ENCODE data around the gene PPP1R12A.
"Not testable (repeated sequence)": the region's sequence is repeated elsewhere in the genome, so short reads cannot be mapped to it uniquely, and the experiment has no call there.

PPP1R12A gene

DNA sequence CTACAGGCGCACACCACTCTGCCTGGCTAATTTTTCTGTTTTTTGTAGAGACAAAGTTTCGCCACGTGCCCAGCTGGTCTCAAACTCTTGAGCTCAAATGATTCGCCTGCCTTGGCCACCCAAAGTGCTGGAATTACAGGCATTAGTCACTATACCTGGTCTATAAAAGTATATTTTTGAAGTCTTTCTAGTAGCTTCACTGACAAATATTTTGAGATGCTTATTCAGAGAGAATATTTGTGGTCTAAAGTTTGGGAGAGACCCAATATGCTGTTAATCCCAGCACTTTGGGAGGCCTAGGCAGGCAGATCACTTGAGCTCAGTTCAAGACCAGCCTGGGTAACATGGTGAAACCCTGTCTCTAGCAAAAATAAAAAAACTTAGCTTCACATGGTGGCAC is 22.0 kb upstream of the PPP1R12A start:
- H3K27me3 ChIP-seq (ENCODE audit: control insufficient read depth in 1 of 2, insufficient read depth in 2 of 2, low read length in 2 of 2): no peaks in the 10 kb centered on the region
- H3K4me3 ChIP-seq (ENCODE audit: low read depth in 1 of 2, low read length in 2 of 2): no peak overlapping the region
- H3K36me3 ChIP-seq (ENCODE audit: insufficient read depth, low read length): no peaks in the 10 kb centered on the region
- no peaks in the 10 kb centered on the region for H3K9me3 ChIP-seq (ENCODE audit: low read length)
- H3K4me1 ChIP-seq (ENCODE audit: insufficient read depth, low read length): no peaks in the 10 kb centered on the region
- no peak overlapping the region for H3K27ac ChIP-seq (ENCODE audit: low read depth, low read length)
- no peak overlapping the region for H3K9ac ChIP-seq (ENCODE audit: low read length)

DNA sequence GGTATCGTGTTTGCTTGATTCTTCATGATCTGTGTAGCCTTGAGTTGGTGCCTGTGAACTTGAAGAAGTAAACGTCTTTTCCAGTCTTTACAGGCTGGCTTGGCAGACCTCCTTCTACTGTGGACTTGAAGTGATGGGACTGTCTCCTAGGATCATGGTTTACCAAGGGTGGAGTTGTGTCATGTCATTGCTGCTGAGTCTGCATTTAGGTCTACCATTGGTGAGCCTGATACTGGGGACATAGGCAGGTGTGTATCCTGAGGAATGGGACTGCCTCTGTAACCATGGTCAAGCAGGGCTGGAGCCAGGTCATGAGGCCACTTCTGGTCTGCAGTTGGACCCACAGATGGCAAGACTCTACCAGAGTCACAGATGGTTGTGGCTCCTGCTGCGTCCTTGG is 20.7 kb upstream of the PPP1R12A start:
- Histone ChIP-seq H3K27me3 (ENCODE audit: control insufficient read depth in 1 of 2, insufficient read depth in 2 of 2, low read length in 2 of 2) (no peaks in the 10 kb centered on the region), H3K4me3 (ENCODE audit: low read depth in 1 of 2, low read length in 2 of 2) (no peak overlapping the region), H3K36me3 (ENCODE audit: insufficient read depth, low read length) (no peaks in the 10 kb centered on the region)

DNA sequence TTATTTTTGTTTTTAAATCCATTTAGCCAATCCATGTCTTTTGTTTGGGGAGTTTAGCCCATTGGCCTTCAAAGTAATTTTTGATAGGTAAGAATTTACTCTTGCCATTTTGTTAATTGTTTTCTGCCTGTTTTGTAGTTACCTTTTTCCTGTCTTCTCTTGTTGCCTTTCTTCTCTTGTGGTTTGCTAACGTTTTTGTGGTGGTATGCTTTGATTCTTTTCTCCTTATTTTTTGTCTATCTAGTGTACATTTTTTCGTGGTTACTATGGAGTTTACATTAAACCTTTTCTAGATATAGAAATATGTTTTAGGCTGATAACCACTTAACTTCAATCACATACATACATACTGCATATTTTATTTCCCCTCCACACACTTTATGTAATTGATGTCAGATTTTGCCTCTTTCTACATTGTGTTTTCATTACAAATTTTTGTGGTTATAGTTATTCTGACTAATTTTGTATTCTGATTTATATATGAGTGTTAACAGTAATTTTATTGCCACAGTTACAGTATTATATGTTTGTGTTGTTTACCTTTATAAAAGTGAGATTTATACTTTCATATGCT is 19.2 kb upstream of the PPP1R12A start:
- Histone ChIP-seq H3K9ac (ENCODE audit: low read length) (no peak overlapping the region), H3K27ac (ENCODE audit: low read depth, low read length) (no peak overlapping the region), H3K27me3 (ENCODE audit: control insufficient read depth in 1 of 2, insufficient read depth in 2 of 2, low read length in 2 of 2) (no peaks in the 10 kb centered on the region), H3K4me3 (ENCODE audit: low read depth in 1 of 2, low read length in 2 of 2) (no peak overlapping the region), H3K36me3 (ENCODE audit: insufficient read depth, low read length) (no peaks in the 10 kb centered on the region), H3K4me1 (ENCODE audit: insufficient read depth, low read length) (no peaks in the 10 kb centered on the region), H3K9me3 (ENCODE audit: low read length) (no peaks in the 10 kb centered on the region)

More for the DNA sequence above, 20.7 kb upstream of the PPP1R12A start:
- no peaks in the 10 kb centered on the region for H3K4me1 ChIP-seq (ENCODE audit: insufficient read depth, low read length)
- H3K27ac ChIP-seq (ENCODE audit: low read depth, low read length): no peak overlapping the region
- H3K9ac ChIP-seq (ENCODE audit: low read length): no peak overlapping the region
- no peaks in the 10 kb centered on the region for H3K9me3 ChIP-seq (ENCODE audit: low read length)

DNA sequence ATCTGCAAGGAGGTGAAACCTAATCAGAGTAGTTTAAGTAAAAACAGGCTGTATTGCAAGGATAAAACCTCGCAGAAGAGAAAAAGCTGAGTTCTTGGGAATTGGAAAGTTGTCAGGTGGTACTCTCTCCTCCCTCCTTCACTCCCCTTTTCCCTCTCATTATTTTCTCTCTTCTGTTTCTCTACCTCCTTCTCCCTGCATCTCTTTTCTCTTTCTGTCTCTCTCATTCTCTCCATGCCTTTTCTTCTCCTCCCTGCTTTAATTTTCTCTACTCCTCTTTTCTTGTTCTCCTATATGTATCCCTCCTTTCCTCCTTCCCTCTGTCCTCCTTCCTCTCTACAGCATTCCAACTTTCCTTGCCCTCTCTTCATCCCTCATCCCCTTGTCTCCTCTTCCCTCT is 14.2 kb upstream of the PPP1R12A start:
- no peaks in the 10 kb centered on the region for H3K36me3 ChIP-seq (ENCODE audit: insufficient read depth, low read length)
- H3K27me3 ChIP-seq (ENCODE audit: control insufficient read depth in 1 of 2, insufficient read depth in 2 of 2, low read length in 2 of 2): no peaks in the 10 kb centered on the region
- no peak overlapping the region for H3K27ac ChIP-seq (ENCODE audit: low read depth, low read length)
- H3K9me3 ChIP-seq (ENCODE audit: low read length): no peaks in the 10 kb centered on the region
- peaks cover 14% of the 10 kb centered on the region for H3K4me1 ChIP-seq (ENCODE audit: insufficient read depth, low read length)
- no peak overlapping the region for H3K9ac ChIP-seq (ENCODE audit: low read length)
- H3K4me3 ChIP-seq (ENCODE audit: low read depth in 1 of 2, low read length in 2 of 2): no peak overlapping the region

DNA sequence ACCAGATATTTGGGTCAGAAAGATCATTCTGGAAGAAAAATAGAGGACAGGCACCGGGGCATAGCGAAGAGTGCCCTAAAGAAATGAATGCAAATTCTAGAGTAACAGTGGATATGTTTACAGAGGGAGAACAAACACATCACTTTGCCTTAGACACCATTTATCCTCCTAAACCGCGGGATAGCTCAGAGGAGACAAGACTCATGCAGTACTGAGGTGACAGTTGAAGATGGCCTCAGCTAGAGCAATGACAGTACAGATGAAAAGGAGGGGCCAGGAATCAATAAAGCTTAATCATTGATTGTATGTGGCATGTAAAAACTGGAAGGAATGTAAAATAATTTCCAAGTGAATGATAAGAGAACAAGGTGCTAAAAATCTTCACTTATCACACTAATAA is 10.5 kb upstream of the PPP1R12A start:
- H3K27me3 ChIP-seq (ENCODE audit: control insufficient read depth in 1 of 2, insufficient read depth in 2 of 2, low read length in 2 of 2): no peaks in the 10 kb centered on the region
- no peak overlapping the region for H3K9ac ChIP-seq (ENCODE audit: low read length)

DNA sequence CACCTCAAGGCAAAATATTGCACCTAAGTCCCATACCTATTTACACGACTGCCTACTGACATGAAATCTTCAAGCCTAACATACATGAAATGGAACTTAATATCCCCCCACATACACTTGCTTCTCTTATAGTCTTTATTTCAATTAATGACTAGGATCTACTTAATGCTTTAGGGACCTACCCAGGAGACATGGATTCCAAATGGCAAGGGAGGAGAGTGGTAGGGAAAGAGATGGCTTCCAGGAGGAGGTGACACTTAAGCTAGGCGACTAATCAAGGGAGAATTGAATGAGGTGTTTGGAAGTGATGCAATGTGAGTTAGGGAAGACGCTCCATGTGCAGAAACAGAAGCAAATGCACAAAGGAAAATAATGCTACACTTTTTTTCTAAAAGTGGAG is 9.7 kb upstream of the PPP1R12A start:
- Histone ChIP-seq H3K4me1 (ENCODE audit: insufficient read depth, low read length) (peaks cover 14% of the 10 kb centered on the region), H3K36me3 (ENCODE audit: insufficient read depth, low read length) (no peaks in the 10 kb centered on the region), H3K9ac (ENCODE audit: low read length) (no peak overlapping the region), H3K9me3 (ENCODE audit: low read length) (no peaks in the 10 kb centered on the region), H3K4me3 (ENCODE audit: low read depth in 1 of 2, low read length in 2 of 2) (no peak overlapping the region), H3K27me3 (ENCODE audit: control insufficient read depth in 1 of 2, insufficient read depth in 2 of 2, low read length in 2 of 2) (no peaks in the 10 kb centered on the region), H3K27ac (ENCODE audit: low read depth, low read length) (no peak overlapping the region)

More for the DNA sequence above, 10.5 kb upstream of the PPP1R12A start:
- H3K4me1 ChIP-seq (ENCODE audit: insufficient read depth, low read length): peaks cover 14% of the 10 kb centered on the region
- no peak overlapping the region for H3K27ac ChIP-seq (ENCODE audit: low read depth, low read length)
- H3K4me3 ChIP-seq (ENCODE audit: low read depth in 1 of 2, low read length in 2 of 2): no peak overlapping the region
- no peaks in the 10 kb centered on the region for H3K9me3 ChIP-seq (ENCODE audit: low read length)
- no peaks in the 10 kb centered on the region for H3K36me3 ChIP-seq (ENCODE audit: insufficient read depth, low read length)

DNA sequence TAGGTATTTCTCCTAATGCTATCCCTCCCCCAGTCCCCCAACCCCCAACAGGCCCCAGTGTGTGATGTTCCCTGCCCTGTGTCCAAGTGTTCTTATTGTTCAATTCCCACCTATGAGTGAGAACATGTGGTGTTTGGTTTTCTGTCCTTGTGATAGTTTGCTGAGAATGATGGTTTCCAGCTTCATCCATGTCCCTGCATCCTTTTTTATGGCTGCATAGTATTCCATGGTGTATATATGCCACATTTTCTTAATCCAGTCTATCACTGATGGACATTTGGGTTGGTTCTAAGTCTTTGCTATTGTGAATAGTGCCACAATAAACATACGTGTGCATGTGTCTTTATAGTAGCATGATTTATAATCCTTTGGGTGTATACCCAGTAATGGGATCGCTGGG is 7.9 kb upstream of the PPP1R12A start:
- not testable (repeated sequence) for H3K36me3 ChIP-seq (ENCODE audit: insufficient read depth, low read length); H3K27ac ChIP-seq (ENCODE audit: low read depth, low read length); H3K27me3 ChIP-seq (ENCODE audit: control insufficient read depth in 1 of 2, insufficient read depth in 2 of 2, low read length in 2 of 2); H3K4me3 ChIP-seq (ENCODE audit: low read depth in 1 of 2, low read length in 2 of 2); H3K9ac ChIP-seq (ENCODE audit: low read length); H3K9me3 ChIP-seq (ENCODE audit: low read length)
- peaks cover 14% of the 10 kb centered on the region for H3K4me1 ChIP-seq (ENCODE audit: insufficient read depth, low read length)

DNA sequence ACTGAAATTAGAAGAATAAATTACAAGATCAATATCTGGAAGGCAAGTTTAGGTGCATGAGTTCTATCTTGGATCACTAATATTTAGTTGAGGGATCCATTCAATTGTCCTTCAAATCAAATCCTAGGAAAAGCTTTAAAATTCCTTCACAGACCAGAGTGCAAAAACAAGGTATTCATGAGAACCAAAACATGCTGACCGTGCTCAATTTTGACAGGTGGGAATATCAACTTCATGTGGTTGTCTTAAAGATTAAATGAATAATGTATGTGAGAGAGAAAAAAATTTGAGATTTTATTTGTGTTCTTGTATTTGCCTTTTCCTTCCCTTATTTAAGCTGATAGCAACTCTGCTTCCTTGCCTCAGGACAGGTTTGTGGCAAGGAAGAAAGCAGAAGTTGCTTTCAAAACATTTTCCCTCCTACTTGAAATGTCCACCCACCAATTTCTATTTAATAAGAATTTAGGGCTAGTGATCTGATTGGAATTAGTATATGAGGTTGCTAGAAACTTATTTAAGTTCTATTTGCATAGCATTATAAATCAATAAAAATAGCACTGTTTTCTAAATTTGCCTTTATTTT is 4.9 kb upstream of the PPP1R12A start:
- Histone ChIP-seq H3K9me3 (ENCODE audit: low read length) (no peaks in the 10 kb centered on the region), H3K36me3 (ENCODE audit: insufficient read depth, low read length) (no peaks in the 10 kb centered on the region), H3K27ac (ENCODE audit: low read depth, low read length) (no peak overlapping the region), H3K4me3 (ENCODE audit: low read depth in 1 of 2, low read length in 2 of 2) (no peak overlapping the region), H3K27me3 (ENCODE audit: control insufficient read depth in 1 of 2, insufficient read depth in 2 of 2, low read length in 2 of 2) (no peaks in the 10 kb centered on the region), H3K9ac (ENCODE audit: low read length) (no peak overlapping the region), H3K4me1 (ENCODE audit: insufficient read depth, low read length) (peaks cover 4% of the 10 kb centered on the region)

DNA sequence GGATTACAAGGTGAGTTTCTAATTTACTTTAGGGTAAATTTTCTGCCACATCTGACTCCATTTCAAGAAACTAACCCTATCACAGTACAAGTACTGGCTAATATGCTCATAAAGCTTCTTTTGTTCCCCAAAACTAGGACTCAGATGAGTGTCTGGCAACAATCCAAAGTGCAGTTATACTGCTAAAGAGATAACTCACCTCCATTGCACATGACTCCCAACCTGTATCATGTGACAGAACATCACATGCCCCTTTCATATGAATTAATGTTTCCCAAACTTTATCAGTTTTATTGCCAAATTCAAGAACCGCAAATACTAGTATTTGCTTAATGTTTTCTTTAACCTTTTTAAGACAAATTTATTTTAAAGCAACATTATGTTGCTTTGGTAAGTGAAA is 3.9 kb upstream of the PPP1R12A start:
- Histone ChIP-seq H3K9me3 (ENCODE audit: low read length) (no peaks in the 10 kb centered on the region), H3K36me3 (ENCODE audit: insufficient read depth, low read length) (no peaks in the 10 kb centered on the region), H3K4me1 (ENCODE audit: insufficient read depth, low read length) (peaks cover 3% of the 10 kb centered on the region), H3K27me3 (ENCODE audit: control insufficient read depth in 1 of 2, insufficient read depth in 2 of 2, low read length in 2 of 2) (no peaks in the 10 kb centered on the region), H3K4me3 (ENCODE audit: low read depth in 1 of 2, low read length in 2 of 2) (no peak overlapping the region), H3K27ac (ENCODE audit: low read depth, low read length) (no peak overlapping the region), H3K9ac (ENCODE audit: low read length) (no peak overlapping the region)

DNA sequence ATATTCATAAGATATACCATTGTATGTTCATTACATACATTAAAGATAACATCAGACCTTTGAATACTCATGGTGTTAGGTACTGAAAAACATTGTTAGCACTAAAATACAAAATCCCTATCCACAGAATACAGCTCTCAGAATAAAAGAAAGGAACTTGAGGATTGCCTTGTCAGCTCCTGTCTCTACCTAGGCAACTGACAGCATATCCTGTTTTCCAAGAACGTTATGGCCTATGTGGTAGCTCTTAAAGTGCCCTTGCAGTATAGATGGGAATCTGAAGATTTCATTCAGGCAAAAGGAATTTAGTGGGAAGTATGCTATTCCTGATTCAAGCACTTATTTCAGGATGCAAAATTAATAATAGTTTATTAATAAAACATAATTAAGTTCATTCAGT is 1.8 kb upstream of the PPP1R12A start:
- peak overlapping the region; percentile 91 to 94 for H3K4me3 ChIP-seq (ENCODE audit: low read depth in 1 of 2, low read length in 2 of 2)

DNA sequence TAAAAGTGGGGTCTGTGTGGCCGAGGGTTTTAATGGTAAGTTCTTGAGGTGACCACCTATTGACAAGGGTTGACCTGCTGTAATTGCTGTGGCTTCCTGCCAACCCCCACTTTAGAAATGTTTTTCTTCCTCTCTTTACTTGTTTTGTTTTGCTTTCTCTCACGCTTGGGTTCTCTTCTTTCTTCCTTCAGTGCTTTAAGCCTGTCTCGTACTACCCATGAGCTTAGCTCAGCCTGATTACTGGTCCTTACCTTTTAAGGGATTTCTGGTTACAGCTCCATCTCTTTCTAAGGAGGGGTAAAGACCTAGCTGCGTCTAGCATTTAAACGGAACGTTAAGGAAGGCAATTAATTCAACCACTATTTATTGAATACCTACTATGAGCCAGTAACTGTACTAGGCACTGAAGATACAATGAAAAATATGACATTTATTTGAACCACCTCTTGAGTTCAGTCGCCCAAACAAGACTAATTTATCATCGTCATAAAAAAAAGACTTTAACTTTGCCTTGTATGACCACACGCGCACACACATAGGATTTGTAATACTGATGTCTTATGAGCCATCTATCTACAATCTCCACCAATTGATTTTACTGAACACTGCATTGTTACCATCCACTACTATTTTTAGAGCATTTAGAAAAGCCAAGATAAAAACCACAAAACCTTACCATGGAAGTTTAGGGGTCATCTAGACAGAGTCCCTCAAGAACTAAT is 888 bp upstream of the PPP1R12A start:
- Histone ChIP-seq H3K9me3 (ENCODE audit: low read length) (no peaks in the 10 kb centered on the region), H3K9ac (ENCODE audit: low read length) (peak overlapping the region; percentile 99), H3K4me3 (ENCODE audit: low read depth in 1 of 2, low read length in 2 of 2) (peak overlapping the region; percentile 91 to 94), H3K4me1 (ENCODE audit: insufficient read depth, low read length) (peaks cover 3% of the 10 kb centered on the region), H3K27ac (ENCODE audit: low read depth, low read length) (peak overlapping the region; percentile 99), H3K27me3 (ENCODE audit: control insufficient read depth in 1 of 2, insufficient read depth in 2 of 2, low read length in 2 of 2) (no peaks in the 10 kb centered on the region), H3K36me3 (ENCODE audit: insufficient read depth, low read length) (no peaks in the 10 kb centered on the region)

More for the DNA sequence above, 1.8 kb upstream of the PPP1R12A start:
- peak overlapping the region; percentile 99 for H3K27ac ChIP-seq (ENCODE audit: low read depth, low read length)
- no peaks in the 10 kb centered on the region for H3K36me3 ChIP-seq (ENCODE audit: insufficient read depth, low read length)
- H3K4me1 ChIP-seq (ENCODE audit: insufficient read depth, low read length): peaks cover 3% of the 10 kb centered on the region
- peak overlapping the region; percentile 99 for H3K9ac ChIP-seq (ENCODE audit: low read length)
- H3K27me3 ChIP-seq (ENCODE audit: control insufficient read depth in 1 of 2, insufficient read depth in 2 of 2, low read length in 2 of 2): no peaks in the 10 kb centered on the region
- no peaks in the 10 kb centered on the region for H3K9me3 ChIP-seq (ENCODE audit: low read length)
